IMR-90 (cell line): Measurements from ENCODE around the gene OVCA2. TPM values are rescaled to one million over a fixed set of nuclear protein-coding genes. Genes with fewer than 3 reads are reported as not detected.

Experiments used
- ATAC-seq: fragments of 200-7000 bp; cut with Tn5 transposase; 2 replicates; pipeline ENCODE4 v1.9.1; 2020; ENCODE audit warnings: low read depth, mild to moderate bottlenecking, moderate library complexity
- BruUV-seq: library from RNA; stranded (reverse); fragments of 400-500 nt; replicated peaks from 2 replicates; lab custom pipeline; 2021; lab: Mats Ljungman, UMichigan
- CTCF ChIA-PET: fragments of 300-600 bp; formaldehyde crosslinking; extraction: SDS; loops from one replicate; lab custom pipeline; 2021; ENCODE audit warnings: antibody characterized with exemption; lab: Yijun Ruan, JAX
- POLR2A ChIA-PET: fragments of 300-600 bp; sonication (Branson Sonifier 250); formaldehyde crosslinking; loops from one replicate; lab custom pipeline; 2022; ENCODE audit warnings: antibody characterized with exemption; ENCODE audit not compliant: unreplicated experiment; lab: Charles Lee
- DNase-seq: peaks from one replicate; pipeline ENCODE4 v3.0.0; 2013
- H2AFZ ChIP-seq: replicated peaks from 2 replicates; pipeline ENCODE3; 2013; ENCODE audit warnings: low read length, mild to moderate bottlenecking; ENCODE audit not compliant: poor library complexity
- H2AK5ac ChIP-seq: 2 replicates; pipeline ENCODE4 v1.6.1; 2013; ENCODE audit warnings: low read depth, low read length, inconsistent platforms
- H2AK9ac ChIP-seq: replicated peaks from 2 replicates; pipeline ENCODE3; 2013; ENCODE audit warnings: mild to moderate bottlenecking, low read depth, low read length, moderate library complexity; ENCODE audit not compliant: poor library complexity
- H2BK120ac ChIP-seq: 2 replicates; pipeline ENCODE4 v1.6.1; 2013; ENCODE audit warnings: low read depth, low read length, inconsistent platforms
- H2BK15ac ChIP-seq: 3 replicates; pipeline ENCODE4 v1.6.1; 2013; ENCODE audit warnings: low read depth, low read length, inconsistent platforms
- H2BK20ac ChIP-seq: 2 replicates; pipeline ENCODE4 v1.6.1; 2013; ENCODE audit warnings: low read depth, mild to moderate bottlenecking, inconsistent platforms, low read length, moderate library complexity
- H2BK5ac ChIP-seq: 2 replicates; pipeline ENCODE4 v1.6.1; 2013; ENCODE audit warnings: mild to moderate bottlenecking, low read depth, low read length, inconsistent platforms; ENCODE audit not compliant: poor library complexity, severe bottlenecking
- H3K14ac ChIP-seq: replicated peaks from 2 replicates; pipeline ENCODE4 v1.6.1; 2013; ENCODE audit warnings: low read depth, low read length, inconsistent platforms
- H3K18ac ChIP-seq: 2 replicates; pipeline ENCODE4 v1.6.1; 2013; ENCODE audit warnings: low read depth, low read length, control low read depth
- H3K23ac ChIP-seq: 2 replicates; pipeline ENCODE4 v1.6.1; 2013; ENCODE audit warnings: low read depth, low read length, inconsistent platforms
- H3K27ac ChIP-seq: 2 replicates; pipeline ENCODE4 v1.5.1; 2013; ENCODE audit warnings: mild to moderate bottlenecking, control low read depth, low read length; ENCODE audit not compliant: insufficient read depth
- H3K27me3 ChIP-seq: 2 replicates; pipeline ENCODE4 v1.6.1; 2013; ENCODE audit warnings: low read length; ENCODE audit not compliant: control insufficient read depth, insufficient read depth
- H3K36me3 ChIP-seq: 2 replicates; pipeline ENCODE4 v1.6.1; 2013; ENCODE audit warnings: low read length, mixed read lengths; ENCODE audit not compliant: control insufficient read depth, insufficient read depth
- H3K4ac ChIP-seq: 2 replicates; pipeline ENCODE4 v1.6.1; 2013; ENCODE audit warnings: low read depth, low read length, inconsistent platforms
- H3K4me1 ChIP-seq: 2 replicates; pipeline ENCODE4 v1.6.1; 2013; ENCODE audit warnings: low read length, mixed read lengths; ENCODE audit not compliant: control insufficient read depth, insufficient read depth
- H3K4me2 ChIP-seq: 2 replicates; pipeline ENCODE4 v1.6.1; 2013; ENCODE audit warnings: low read depth, mild to moderate bottlenecking, control low read depth, low read length, moderate library complexity
- H3K4me3 ChIP-seq: 2 replicates; pipeline ENCODE4 v1.5.1; 2013; ENCODE audit warnings: low read depth, mild to moderate bottlenecking, control low read depth, low read length, moderate library complexity; ENCODE audit not compliant: insufficient read depth
- H3K56ac ChIP-seq: 2 replicates; pipeline ENCODE4 v1.6.1; 2013; ENCODE audit warnings: low read length, inconsistent platforms; ENCODE audit not compliant: insufficient read depth; ENCODE audit errors: extremely low read depth
- H3K79me1 ChIP-seq, 2 experiments: 2 replicates each; pipeline ENCODE4 v1.6.1; 2013; ENCODE audit warnings: low read length in 2 of 2, inconsistent platforms in 1 of 2, low read depth in 1 of 2
- H3K9ac ChIP-seq: 2 replicates; pipeline ENCODE4 v1.6.1; 2013; ENCODE audit warnings: low read depth, low read length, control low read depth
- H3K9me1 ChIP-seq: 2 replicates; pipeline ENCODE4 v1.6.1; 2013; ENCODE audit warnings: low read length, inconsistent platforms; ENCODE audit not compliant: insufficient read depth
- H3K9me3 ChIP-seq: 2 replicates; pipeline ENCODE4 v1.6.1; 2013; ENCODE audit warnings: low read length; ENCODE audit not compliant: control insufficient read depth, insufficient read depth
- H4K20me1 ChIP-seq: 2 replicates; pipeline ENCODE4 v1.6.1; 2013; ENCODE audit warnings: low read length, inconsistent platforms; ENCODE audit not compliant: insufficient read depth
- H4K5ac ChIP-seq: 2 replicates; pipeline ENCODE4 v1.6.1; 2013; ENCODE audit warnings: mild to moderate bottlenecking, low read depth, low read length, control low read depth
- H4K8ac ChIP-seq, 2 experiments: 2 replicates each; pipeline ENCODE4 v1.6.1; 2013; ENCODE audit warnings: low read depth in 2 of 2, low read length in 2 of 2, control low read depth in 1 of 2, inconsistent platforms in 1 of 2
- H4K91ac ChIP-seq: 2 replicates; pipeline ENCODE4 v1.6.1; 2013; ENCODE audit warnings: low read depth, low read length, inconsistent platforms; ENCODE audit not compliant: insufficient read depth
- BHLHE40 ChIP-seq: fragments of 150-350 bp; IDR thresholded peaks from 2 replicates; pipeline ENCODE4 v1.6.1; 2016; ENCODE audit warnings: mild to moderate bottlenecking, low read depth, low read length
- CHD1 ChIP-seq: IDR thresholded peaks from 2 replicates; pipeline ENCODE4 v1.6.1; 2012; ENCODE audit warnings: low read depth, low read length, improper control_type of control experiment
- CTCF ChIP-seq: conservative IDR thresholded peaks from 2 replicates; pipeline ENCODE4 v1.5.1; 2012; ENCODE audit warnings: mild to moderate bottlenecking, low read depth, low read length, improper control_type of control experiment
- FOS ChIP-seq: fragments of 150-350 bp; IDR thresholded peaks from 2 replicates; pipeline ENCODE4 v1.6.1; 2016; ENCODE audit warnings: low read depth, low read length
- MAFK ChIP-seq: IDR thresholded peaks from 2 replicates; pipeline ENCODE4 v1.6.1; 2012; ENCODE audit warnings: low read depth, low read length, improper control_type of control experiment
- MAZ ChIP-seq: IDR thresholded peaks from 2 replicates; pipeline ENCODE4 v1.6.1; 2012; ENCODE audit warnings: low read depth, mild to moderate bottlenecking, low read length, improper control_type of control experiment, moderate library complexity, borderline replicate concordance
- MXI1 ChIP-seq: IDR thresholded peaks from 2 replicates; pipeline ENCODE4 v1.6.1; 2012; ENCODE audit warnings: low read depth, mild to moderate bottlenecking, low read length, moderate library complexity, borderline replicate concordance
- NFE2L2 ChIP-seq: fragments of 150-350 bp; IDR thresholded peaks from 2 replicates; pipeline ENCODE4 v1.6.1; 2016; ENCODE audit warnings: low read depth, mild to moderate bottlenecking, low read length
- POLR2A ChIP-seq: IDR thresholded peaks from 2 replicates; pipeline ENCODE4 v1.6.1; 2012; ENCODE audit warnings: mild to moderate bottlenecking, low read depth, low read length
- RAD21 ChIP-seq: IDR thresholded peaks from 2 replicates; pipeline ENCODE4 v1.6.1; 2012; ENCODE audit warnings: low read length, improper control_type of control experiment
- RCOR1 ChIP-seq: IDR thresholded peaks from 2 replicates; pipeline ENCODE4 v1.6.1; 2012; ENCODE audit warnings: mild to moderate bottlenecking, low read length, improper control_type of control experiment; ENCODE audit not compliant: insufficient replicate concordance
- RFX5 ChIP-seq: IDR thresholded peaks from 2 replicates; pipeline ENCODE4 v1.8.0; 2012; ENCODE audit warnings: low read depth, mild to moderate bottlenecking, low read length, moderate library complexity
- SMC3 ChIP-seq: fragments of 150-350 bp; IDR thresholded peaks from 2 replicates; pipeline ENCODE4 v1.6.1; 2016; ENCODE audit warnings: low read depth, mild to moderate bottlenecking, antibody characterized with exemption, low read length, moderate library complexity
- USF2 ChIP-seq: fragments of 150-350 bp; IDR thresholded peaks from 2 replicates; pipeline ENCODE4 v1.6.1; 2017; ENCODE audit warnings: mild to moderate bottlenecking, antibody characterized with exemption, low read length, low read depth
- WGBS, 2 experiments: methylation state at CpG; one replicate each; pipeline versions ENCODE4 v1.1.5 to v1.1.7; 2013; ENCODE audit warnings: missing lambda C conversion rate in 2 of 2; ENCODE audit not compliant: insufficient read length in 1 of 2; ENCODE audit errors: extremely low coverage in 2 of 2; 5-methylcytosine and 5-hydroxymethylcytosine counted together
- dilution Hi-C: fragments of 300-500 bp; cut with HindIII; formaldehyde crosslinking; loops from one replicate; pipeline ENCODE4 v1.14.3; 2018; ENCODE audit warnings: low sequenced_read_pairs; ENCODE audit not compliant: unreplicated experiment
- in situ Hi-C: fragments of 300-500 bp; cut with MboI; formaldehyde crosslinking; loops from 3 replicates; pipeline ENCODE4 v1.14.3; 2019; ENCODE audit warnings: low sequenced_read_pairs, inconsistent platforms, mixed read lengths
- intact Hi-C: fragments of 100-400 bp; cut with micrococcal nuclease; formaldehyde crosslinking; loops from 2 replicates; pipeline ENCODE4 v1.10.0; 2022
- polyA plus RNA-seq, 3 experiments: library from polyadenylated mRNA; depleted of rRNA; stranded (reverse); fragments of >200 nt; gene quantifications; 2 replicates each; pipeline ENCODE4 v1.2.3, GENCODE V29; 2012; ENCODE audit warnings: low replicate concordance in 1 of 3
- total RNA-seq: library from RNA; depleted of rRNA; stranded (reverse); fragments of >200 nt; gene quantifications from 2 replicates; pipeline ENCODE4 v1.2.3, GENCODE V29; 2012
- TF ChIP-seq, protein P1 (sequence below): fragments of 150-350 bp; IDR thresholded peaks from 2 replicates; pipeline ENCODE4 v1.6.1; 2016; ENCODE audit warnings: low read depth, mild to moderate bottlenecking, low read length, moderate library complexity, borderline replicate concordance

Gene OVCA2
- total and polyA plus RNA-seq, 2 of the 4 experiments (the other 2 are of a cell fraction) = 38.7 to 46.9 TPM

DNA sequence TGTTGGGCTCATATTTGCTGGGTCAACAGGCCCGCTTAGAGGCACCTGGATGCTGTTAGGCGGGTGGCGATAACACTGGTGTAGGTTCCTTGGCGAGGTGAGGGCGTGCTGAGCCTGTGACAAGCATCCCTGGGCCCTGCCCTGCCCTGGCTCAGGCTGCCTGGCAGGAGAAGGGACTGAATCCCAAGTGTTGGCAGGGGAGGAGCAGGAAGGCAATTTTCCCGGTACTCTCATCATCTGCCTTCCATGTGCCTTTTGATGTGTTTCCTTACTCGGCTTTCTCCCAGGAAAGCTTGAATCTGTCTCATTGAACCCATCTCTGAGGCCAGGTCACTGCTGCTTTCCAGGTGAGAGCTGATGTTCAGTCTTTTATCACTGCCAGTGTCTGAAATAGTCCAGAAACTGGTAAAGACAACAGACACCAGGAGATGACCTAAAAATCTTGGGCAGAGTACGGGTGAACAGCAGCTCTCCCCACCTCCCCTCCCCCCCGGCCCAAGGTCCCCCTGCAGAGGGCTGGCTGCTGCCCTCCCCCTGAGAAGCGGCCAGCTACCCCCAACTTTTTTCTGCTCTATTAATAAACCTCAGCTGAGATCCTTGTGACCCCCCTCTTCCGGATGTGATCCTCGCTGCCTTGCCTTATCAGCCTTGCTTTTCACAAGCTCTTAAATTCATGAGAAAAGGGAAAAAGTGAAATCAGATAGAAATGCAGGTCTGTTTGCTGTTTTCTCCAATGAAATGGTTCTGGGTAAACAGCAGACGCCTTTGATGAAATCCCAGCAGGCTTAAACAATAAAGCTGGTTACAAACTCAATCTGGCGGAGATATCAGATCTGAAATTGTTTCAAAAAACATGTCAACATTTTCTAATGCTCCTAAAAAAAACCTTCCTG is 45.7 kb upstream of the OVCA2 start:
- ATAC-seq (no peak), DNase-seq (no peak)
- Histone ChIP-seq H3K27ac (no peak overlapping the region), H3K14ac (no peak overlapping the region), H3K36me3 (no peaks in the 10 kb centered on the region), H3K9ac (no peak overlapping the region), H3K79me1 (no peaks in the 10 kb centered on the region), H3K27me3 (peaks cover 17% of the 10 kb centered on the region), H2BK120ac (no peak overlapping the region), H3K4me3 (no peak overlapping the region), H3K9me3 (no peaks in the 10 kb centered on the region), H4K8ac (no peak overlapping the region), H3K56ac (no peak overlapping the region), H3K4me1 (peaks cover 11% of the 10 kb centered on the region), H2BK20ac (no peak overlapping the region), H2AK9ac (no peak overlapping the region), H3K4ac (no peak overlapping the region), H3K23ac (no peak overlapping the region), H4K91ac (no peak overlapping the region), H3K9me1 (no peaks in the 10 kb centered on the region), H4K5ac (no peak overlapping the region), H2AK5ac (no peak overlapping the region), H4K20me1 (no peaks in the 10 kb centered on the region), H3K4me2 (no peak overlapping the region), H3K18ac (no peak overlapping the region), H2AFZ (no peak overlapping the region), H2BK15ac (no peak overlapping the region), H2BK5ac (no peak overlapping the region)
- intact Hi-C loops = no loop called here
- WGBS, 2 experiments = 73% methylated on average over 2 of the region's 14 CpGs; no CpG with 5 or more reads in 1 of the 2 experiments
- ChIA-PET POLR2A (no interaction called here), CTCF (no interaction called here)
- TF ChIP-seq MXI1 (no peak), SMC3 (no peak), BHLHE40 (no peak), RCOR1 (no peak), CHD1 (no peak), MAZ (no peak), POLR2A (no peak), CTCF (no peak), USF2 (no peak), RAD21 (no peak), NFE2L2 (no peak), MAFK (no peak), RFX5 (no peak), FOS (no peak)
- TF ChIP-seq, protein P1, sequence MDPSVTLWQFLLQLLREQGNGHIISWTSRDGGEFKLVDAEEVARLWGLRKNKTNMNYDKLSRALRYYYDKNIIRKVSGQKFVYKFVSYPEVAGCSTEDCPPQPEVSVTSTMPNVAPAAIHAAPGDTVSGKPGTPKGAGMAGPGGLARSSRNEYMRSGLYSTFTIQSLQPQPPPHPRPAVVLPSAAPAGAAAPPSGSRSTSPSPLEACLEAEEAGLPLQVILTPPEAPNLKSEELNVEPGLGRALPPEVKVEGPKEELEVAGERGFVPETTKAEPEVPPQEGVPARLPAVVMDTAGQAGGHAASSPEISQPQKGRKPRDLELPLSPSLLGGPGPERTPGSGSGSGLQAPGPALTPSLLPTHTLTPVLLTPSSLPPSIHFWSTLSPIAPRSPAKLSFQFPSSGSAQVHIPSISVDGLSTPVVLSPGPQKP = no peak
- BruUV-seq = no TSS peak
- in situ Hi-C loops = no loop called here
- dilution Hi-C loops = no loop called here
